ENCODE data around the gene SLC38A4. TPM values are rescaled to one million over a fixed set of nuclear protein-coding genes. Genes with fewer than 3 reads are reported as not detected.

SLC38A4 gene
- total RNA-seq, 1 donor from 2014 or later = 2.5 TPM

DNA sequence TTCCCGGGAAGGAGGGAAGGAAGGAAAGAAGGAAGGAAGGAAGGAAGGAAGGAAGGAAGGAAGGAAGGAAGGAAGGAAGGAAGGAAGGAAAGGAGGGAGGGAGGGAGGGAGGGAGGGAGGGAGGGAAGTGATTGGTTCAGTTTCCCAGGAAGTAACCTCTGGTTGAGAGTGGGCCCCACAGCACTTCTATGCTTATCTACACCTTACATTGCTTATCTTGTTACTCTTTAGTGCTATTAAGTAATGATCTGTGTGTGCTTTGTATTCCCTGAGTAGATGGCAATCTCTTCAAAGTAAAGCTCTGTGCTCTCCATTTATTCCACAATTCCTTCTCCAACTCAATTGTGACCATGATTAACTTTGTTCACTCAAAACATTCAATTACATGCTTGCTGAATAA lies 74.6 kb downstream of the SLC38A4 start:
- Histone ChIP-seq H3K4me3 (no peak overlapping the region), H2AFZ (replicated peaks) (no peak overlapping the region), H3K27ac (no peak overlapping the region), H3K9me3 (ENCODE audit: low read depth) (no peaks in the 10 kb centered on the region), H3K36me3 (no peaks in the 10 kb centered on the region), H3K4me1 (no peaks in the 10 kb centered on the region), H3K79me2 (ENCODE audit: low read depth) (no peaks in the 10 kb centered on the region), H4K20me1 (ENCODE audit: low read depth) (no peaks in the 10 kb centered on the region), H3K9ac (no peak overlapping the region), H3F3A (ENCODE audit: low read depth) (no peaks in the 10 kb centered on the region), H3K27me3 (no peaks in the 10 kb centered on the region), H3K4me2 (no peak overlapping the region)
- H3K4me1 Mint-ChIP-seq = no peaks in the 10 kb centered on the region
- H3K4me3 Mint-ChIP-seq = no peak overlapping the region
- H3K9me3 Mint-ChIP-seq = peaks cover 2% of the 10 kb centered on the region
- H3K27me3 Mint-ChIP-seq (ENCODE audit: insufficient read depth, low read depth) = no peaks in the 10 kb centered on the region
- TF ChIP-seq EZH2 (IDR thresholded peaks at IDR 0.05) = no peak
- TF ChIP-seq, protein P1, sequence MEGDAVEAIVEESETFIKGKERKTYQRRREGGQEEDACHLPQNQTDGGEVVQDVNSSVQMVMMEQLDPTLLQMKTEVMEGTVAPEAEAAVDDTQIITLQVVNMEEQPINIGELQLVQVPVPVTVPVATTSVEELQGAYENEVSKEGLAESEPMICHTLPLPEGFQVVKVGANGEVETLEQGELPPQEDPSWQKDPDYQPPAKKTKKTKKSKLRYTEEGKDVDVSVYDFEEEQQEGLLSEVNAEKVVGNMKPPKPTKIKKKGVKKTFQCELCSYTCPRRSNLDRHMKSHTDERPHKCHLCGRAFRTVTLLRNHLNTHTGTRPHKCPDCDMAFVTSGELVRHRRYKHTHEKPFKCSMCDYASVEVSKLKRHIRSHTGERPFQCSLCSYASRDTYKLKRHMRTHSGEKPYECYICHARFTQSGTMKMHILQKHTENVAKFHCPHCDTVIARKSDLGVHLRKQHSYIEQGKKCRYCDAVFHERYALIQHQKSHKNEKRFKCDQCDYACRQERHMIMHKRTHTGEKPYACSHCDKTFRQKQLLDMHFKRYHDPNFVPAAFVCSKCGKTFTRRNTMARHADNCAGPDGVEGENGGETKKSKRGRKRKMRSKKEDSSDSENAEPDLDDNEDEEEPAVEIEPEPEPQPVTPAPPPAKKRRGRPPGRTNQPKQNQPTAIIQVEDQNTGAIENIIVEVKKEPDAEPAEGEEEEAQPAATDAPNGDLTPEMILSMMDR (IDR thresholded peaks at IDR 0.05) = no peak
- no peak for TF ChIP-seq EZH2phosphoT487 (IDR thresholded peaks at IDR 0.05)
- DNase-seq (ENCODE audit: low spot score) = no peak
- H3K27ac Mint-ChIP-seq = no peak overlapping the region
- H3K36me3 Mint-ChIP-seq = no peaks in the 10 kb centered on the region

DNA sequence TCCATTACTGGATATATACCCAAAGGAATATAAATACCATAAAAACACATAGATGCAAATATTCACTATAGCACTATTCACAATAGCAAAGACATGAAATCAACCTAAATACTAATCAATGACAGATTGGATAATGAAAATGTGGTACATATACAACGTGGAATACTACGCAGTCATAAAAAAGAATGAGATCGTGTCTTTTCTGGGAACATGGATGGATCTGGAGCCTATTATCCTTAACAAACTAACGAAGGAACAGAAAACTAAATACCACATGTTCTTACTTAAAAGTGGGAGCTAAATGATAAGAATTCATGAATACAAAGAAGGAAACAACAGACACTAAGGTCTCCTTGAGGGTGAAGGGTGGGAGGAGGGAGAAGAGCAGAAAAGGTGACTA lies 76.5 kb downstream of the SLC38A4 start:
- Histone ChIP-seq H3K27me3 (no peaks in the 10 kb centered on the region), H3K4me3 (no peak overlapping the region), H4K20me1 (ENCODE audit: low read depth) (no peaks in the 10 kb centered on the region), H3K27ac (no peak overlapping the region), H2AFZ (replicated peaks) (no peak overlapping the region), H3K79me2 (ENCODE audit: low read depth) (no peaks in the 10 kb centered on the region), H3K36me3 (no peaks in the 10 kb centered on the region), H3K4me1 (no peaks in the 10 kb centered on the region), H3K9me3 (ENCODE audit: low read depth) (no peaks in the 10 kb centered on the region), H3K9ac (no peak overlapping the region), H3K4me2 (no peak overlapping the region), H3F3A (ENCODE audit: low read depth) (no peaks in the 10 kb centered on the region)
- H3K27ac Mint-ChIP-seq = no peak overlapping the region
- no peak overlapping the region for H3K4me3 Mint-ChIP-seq
- DNase-seq (ENCODE audit: low spot score) = no peak
- no peak for TF ChIP-seq EZH2phosphoT487 (IDR thresholded peaks at IDR 0.05)
- TF ChIP-seq, protein P1 (IDR thresholded peaks at IDR 0.05) = no peak
- no peak for TF ChIP-seq EZH2 (IDR thresholded peaks at IDR 0.05)
- H3K36me3 Mint-ChIP-seq = no peaks in the 10 kb centered on the region
- peaks cover 2% of the 10 kb centered on the region for H3K9me3 Mint-ChIP-seq
- no peaks in the 10 kb centered on the region for H3K27me3 Mint-ChIP-seq (ENCODE audit: insufficient read depth, low read depth)
- H3K4me1 Mint-ChIP-seq = no peaks in the 10 kb centered on the region

DNA sequence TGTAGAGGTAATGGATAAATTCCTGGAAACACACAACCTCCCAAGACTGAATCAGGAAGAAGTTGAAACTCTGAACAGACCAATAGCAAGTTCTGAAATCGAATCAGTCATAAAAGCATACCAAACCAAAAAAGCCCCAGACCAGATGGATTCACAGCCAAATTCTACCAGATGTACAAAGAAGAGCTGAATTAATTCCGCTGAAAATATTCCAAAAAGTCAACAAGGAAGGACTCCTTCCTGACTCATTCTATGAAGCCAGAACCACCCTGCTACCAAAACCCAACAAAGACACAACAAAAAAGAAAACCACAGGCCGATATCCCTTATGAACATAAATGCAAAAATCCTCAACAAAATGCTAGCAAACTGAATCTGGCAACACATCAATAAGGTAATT lies 81.5 kb downstream of the SLC38A4 start:
- Histone ChIP-seq H3K9ac (no peak overlapping the region), H3K36me3 (no peaks in the 10 kb centered on the region), H3K4me1 (no peaks in the 10 kb centered on the region), H3F3A (ENCODE audit: low read depth) (no peaks in the 10 kb centered on the region), H3K4me3 (no peak overlapping the region), H3K9me3 (ENCODE audit: low read depth) (no peaks in the 10 kb centered on the region), H3K27me3 (no peaks in the 10 kb centered on the region), H3K79me2 (ENCODE audit: low read depth) (no peaks in the 10 kb centered on the region), H3K27ac (no peak overlapping the region), H3K4me2 (no peak overlapping the region), H4K20me1 (ENCODE audit: low read depth) (no peaks in the 10 kb centered on the region), H2AFZ (replicated peaks) (no peak overlapping the region)
- H3K27ac Mint-ChIP-seq = no peak overlapping the region
- no peak for DNase-seq (ENCODE audit: low spot score)
- H3K9me3 Mint-ChIP-seq = peaks cover 9% of the 10 kb centered on the region
- no peak overlapping the region for H3K4me3 Mint-ChIP-seq
- no peak for TF ChIP-seq EZH2phosphoT487 (IDR thresholded peaks at IDR 0.05)
- TF ChIP-seq, protein P1 (IDR thresholded peaks at IDR 0.05) = no peak
- TF ChIP-seq EZH2 (IDR thresholded peaks at IDR 0.05) = no peak
- H3K4me1 Mint-ChIP-seq = no peaks in the 10 kb centered on the region
- H3K36me3 Mint-ChIP-seq = no peaks in the 10 kb centered on the region
- H3K27me3 Mint-ChIP-seq (ENCODE audit: insufficient read depth, low read depth) = no peaks in the 10 kb centered on the region
